ENCODE data around the gene GALNT10. TPM values are rescaled to one million over a fixed set of nuclear protein-coding genes. Genes with fewer than 3 reads are reported as not detected.

The GALNT10 gene
- total and polyA plus RNA-seq, 10 of the 15 experiments (the other 5 are each of a cell fraction or from before 2014, with no cell fraction given), result 3.9 to 35.4 (median 15.5) TPM

GRCh38 chr5:154384480-154385235, 194.1 kb downstream of the GALNT10 start (continued):
- peak; percentile 83 to 90 for TF ChIP-seq EP300 (IDR thresholded peaks at IDR 0.05; ENCODE audit: borderline replicate concordance in 1 of 2, control insufficient read depth in 1 of 2, low read depth in 2 of 2, low read length in 2 of 2)
- no peak for TF ChIP-seq ZZZ3 (IDR thresholded peaks at IDR 0.05; ENCODE audit: control insufficient read depth, insufficient read length, low read depth)
- TF ChIP-seq SMAD1 (IDR thresholded peaks at IDR 0.05; ENCODE audit: low read depth, partially characterized antibody), result peak; percentile 94
- no peak for TF ChIP-seq CTCF (IDR thresholded peaks at IDR 0.05 in 2 of 3, conservative IDR thresholded peaks at IDR 0.05 in 1 of 3; ENCODE audit: control insufficient read depth in 2 of 3, extremely low read depth in 1 of 3, insufficient read depth in 1 of 3, low read depth in 3 of 3, low read length in 3 of 3)
- TF ChIP-seq STAT1 (conservative IDR thresholded peaks at IDR 0.05), result no peak
- TF ChIP-seq RELA (IDR thresholded peaks at IDR 0.05; ENCODE audit: borderline replicate concordance, partially characterized antibody), result no peak

- ChIA-PET RAD21 (ENCODE audit: unreplicated experiment) (interaction anchor here (0.6 to 3.6 kb wide), 19 partner anchors 18 to 195 kb away, joined by 3 to 25 read pairs (median 4); partner anchors contain the start of gene GALNT10), CTCF (interaction anchor here (0.8 to 2.0 kb wide), 5 partner anchors 20 to 313 kb away, joined by 4 to 13 read pairs (median 5); partner anchors contain the start of gene GALNT10), POLR2A (interaction anchor here (0.6 to 1.9 kb wide), 3 partner anchors 140 to 194 kb away, joined by 3 to 9 read pairs (median 3); partner anchors contain the start of gene GALNT10), SMC1A (ENCODE audit: uncharacterized antibody, unreplicated experiment) (interaction anchor here (0.8 to 3.3 kb wide), 17 partner anchors 10 to 326 kb away, joined by 3 to 24 read pairs (median 4); no protein-coding TSS in a partner anchor)
- peak overlapping the region; percentile 72 for H3K9ac ChIP-seq (ENCODE audit: control insufficient read depth, insufficient read depth, low read length)
- peak; percentile 26 for ATAC-seq
- H3K4me3 ChIP-seq, result no peak overlapping the region
- BruUV-seq (replicated peaks), result no TSS peak
- H3K27ac ChIP-seq (ENCODE audit: control insufficient read depth, insufficient read depth), result peak overlapping the region; percentile 95
- H3K27me3 ChIP-seq (replicated peaks in 1 of 2; ENCODE audit: control insufficient read depth in 2 of 2, insufficient read depth in 2 of 2, low read length in 1 of 2), result no peaks in the 10 kb centered on the region
- no peaks in the 10 kb centered on the region for H4K20me1 ChIP-seq (ENCODE audit: control insufficient read depth, insufficient read depth)
- H3K79me2 ChIP-seq (ENCODE audit: control insufficient read depth, insufficient read depth, low read length), result no peaks in the 10 kb centered on the region
- WGBS (ENCODE audit: insufficient coverage, insufficient replicate concordance, low lambda C conversion rate, missing lambda C conversion rate), result 20% methylated on average over 8 of the region's 8 CpGs
- intact Hi-C loops (cut with micrococcal nuclease; ENCODE audit: unreplicated experiment), result loop anchor here (2.0 kb wide), 2 partner anchors 20 to 194 kb away; partner anchors contain the start of gene GALNT10
- H3K9me3 ChIP-seq (replicated peaks; ENCODE audit: control insufficient read depth, insufficient read depth, low read length), result peaks cover 6% of the 10 kb centered on the region
- FAIRE-seq, result peak; percentile 68
- H2AFZ ChIP-seq (ENCODE audit: control insufficient read depth, low read depth, low read length), result peak overlapping the region; percentile 72
- in situ Hi-C loops (cut with MboI), result no loop called here
- DNase-seq (ENCODE audit: low read depth, low spot score), result no peak
- H3K4me2 ChIP-seq (ENCODE audit: control insufficient read depth, insufficient read depth), result peak overlapping the region; percentile 34
- peaks cover 16% of the 10 kb centered on the region for H3K4me1 ChIP-seq (ENCODE audit: control insufficient read depth, insufficient read depth, low read length)
- H3K36me3 ChIP-seq (ENCODE audit: control insufficient read depth in 2 of 2, insufficient read depth in 2 of 2, low read length in 1 of 2), result peaks cover 9 to 14% of the 10 kb centered on the region in 2 experiments; a peak in 3 of 4 replicates
- TF ChIP-seq RELA (IDR thresholded peaks at IDR 0.05; ENCODE audit: borderline replicate concordance, partially characterized antibody) (no peak), CREB1 (IDR thresholded peaks at IDR 0.05; ENCODE audit: low read depth) (peak; percentile 67; the same call in 1 of the 2 replicates), ZBED1 (IDR thresholded peaks at IDR 0.05; ENCODE audit: borderline replicate concordance) (no peak), ATF2 (IDR thresholded peaks at IDR 0.05; ENCODE audit: low read length) (no peak), PBX3 (IDR thresholded peaks at IDR 0.05; ENCODE audit: insufficient replicate concordance, low read depth, low read length) (no peak), ZBTB4 (CRISPR knock-in tag; IDR thresholded peaks at IDR 0.05) (no peak), FOXK2 (IDR thresholded peaks at IDR 0.05) (no peak)
These were observed 194.6 kb downstream of the GALNT10 start for GRCh38 chr5:154385236-154385512.
